Nephron progenitor cell (in vitro differentiated cells): ENCODE measurements around the gene CSRP1.

Experiments used
- DNase-seq: peaks from one replicate; pipeline ENCODE4 v3.0.0; 2021
- H3K27ac Mint-ChIP-seq: 2 replicates; pipeline ENCODE4 v1.8.0; 2021; ENCODE audit warnings: mild to moderate bottlenecking, moderate library complexity, mixed read lengths
- H3K27me3 Mint-ChIP-seq: 2 replicates; pipeline ENCODE4 v1.8.0; 2021; ENCODE audit warnings: mild to moderate bottlenecking, low read depth, mixed read lengths; ENCODE audit not compliant: poor library complexity
- H3K36me3 Mint-ChIP-seq: 2 replicates; pipeline ENCODE4 v1.8.0; 2021; ENCODE audit warnings: low read depth, mixed read lengths
- H3K4me1 Mint-ChIP-seq: 2 replicates; pipeline ENCODE4 v1.8.0; 2021; ENCODE audit warnings: mixed read lengths
- H3K4me3 Mint-ChIP-seq: 2 replicates; pipeline ENCODE4 v1.8.0; 2021; ENCODE audit warnings: mild to moderate bottlenecking, moderate library complexity, mixed read lengths
- H3K9me3 Mint-ChIP-seq: 2 replicates; pipeline ENCODE4 v1.8.0; 2021; ENCODE audit warnings: mild to moderate bottlenecking, moderate library complexity, mixed read lengths
- CTCF ChIP-seq: fragments of 200-600 bp; sonication (generic); IDR thresholded peaks from 2 replicates; pipeline ENCODE4 v1.5.0; 2021; ENCODE audit warnings: antibody characterized with exemption

The CSRP1 gene

DNA sequence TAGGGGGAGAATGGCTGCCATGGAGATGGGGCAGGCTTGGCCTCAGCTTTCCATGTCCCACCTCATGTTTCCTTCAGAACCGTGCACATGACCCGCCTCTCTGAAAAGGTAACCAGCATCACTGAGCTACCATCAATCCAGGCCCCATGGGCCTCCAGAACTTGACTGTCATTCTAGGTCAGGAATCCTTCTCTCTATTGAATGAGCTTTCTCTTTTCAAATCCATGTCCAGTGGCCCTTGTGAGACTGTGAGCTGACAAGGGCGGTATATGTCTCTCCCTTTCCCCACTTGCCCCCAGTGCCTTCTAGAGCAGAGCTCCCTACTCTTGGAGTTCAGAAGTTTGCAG is 4.4 kb downstream of the CSRP1 start:
- Mint-ChIP-seq H3K4me3 (no peak overlapping the region), H3K27ac (peak overlapping the region; percentile 96)
- no peak for TF ChIP-seq CTCF

DNA sequence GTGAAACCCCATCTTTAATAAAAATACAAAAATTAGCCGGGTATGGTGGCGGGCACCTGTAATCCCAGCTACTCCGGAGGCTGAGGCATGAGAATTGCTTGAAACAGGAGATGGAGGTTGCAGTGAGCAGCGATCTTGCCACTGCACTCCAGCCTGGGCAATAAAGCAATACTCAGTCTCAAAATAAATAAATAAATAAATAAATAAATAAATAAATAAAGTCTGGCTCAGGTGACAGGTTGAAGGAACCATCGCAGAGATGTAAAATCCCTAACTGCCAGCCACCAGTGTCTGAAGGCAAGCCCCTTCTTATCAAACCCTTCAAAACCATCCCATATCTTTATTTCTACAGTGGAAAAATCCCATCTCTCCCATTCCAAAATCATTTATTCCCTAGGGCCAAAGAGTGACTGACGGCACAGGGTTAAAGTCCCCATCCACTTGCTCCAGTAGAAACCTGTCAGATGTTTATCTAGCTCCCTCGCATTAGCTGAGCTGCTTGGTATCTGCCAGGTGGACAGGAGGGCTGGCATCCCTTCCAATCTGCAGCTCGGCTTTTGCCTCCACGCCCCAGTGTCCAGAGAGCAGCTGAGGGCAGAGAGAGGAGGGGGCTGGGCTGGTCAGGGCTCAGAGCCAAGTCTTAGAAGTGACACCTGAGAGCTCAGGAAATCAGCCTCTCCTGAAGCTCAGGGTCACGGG is 5.0 kb downstream of the CSRP1 start:
- no peaks in the 10 kb centered on the region for H3K36me3 Mint-ChIP-seq
- no peaks in the 10 kb centered on the region for H3K9me3 Mint-ChIP-seq
- H3K4me1 Mint-ChIP-seq, result peaks cover 84% of the 10 kb centered on the region
- H3K4me3 Mint-ChIP-seq, result peak overlapping the region; percentile 0
- DNase-seq, result peak; percentile 45
- H3K27me3 Mint-ChIP-seq, result peaks cover 11% of the 10 kb centered on the region
- H3K27ac Mint-ChIP-seq, result peak overlapping the region; percentile 24
- no peak for TF ChIP-seq CTCF

More for the DNA sequence above, 4.4 kb downstream of the CSRP1 start:
- Mint-ChIP-seq H3K9me3 (no peaks in the 10 kb centered on the region), H3K4me1 (peaks cover 83% of the 10 kb centered on the region), H3K27me3 (peaks cover 11% of the 10 kb centered on the region), H3K36me3 (no peaks in the 10 kb centered on the region)
- no peak for DNase-seq

DNA sequence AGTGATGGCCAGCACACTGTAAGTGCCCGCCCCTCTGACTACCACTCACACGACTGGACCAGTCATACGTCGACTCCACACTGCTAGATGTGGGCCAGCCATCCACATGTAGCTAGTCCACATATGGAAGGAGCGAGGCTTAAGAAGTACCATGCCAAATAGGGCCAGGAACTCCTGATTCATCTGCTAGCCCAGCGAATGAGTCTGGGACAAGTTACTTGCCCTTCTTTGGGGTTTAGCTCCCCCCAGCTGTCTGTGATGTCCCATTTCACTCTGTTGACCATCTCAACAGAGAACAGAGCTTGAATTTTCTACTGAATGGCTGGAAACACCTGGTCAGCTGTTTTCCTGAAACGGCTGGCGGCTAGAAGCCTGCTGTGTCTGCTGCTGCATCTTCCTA is 5.8 kb downstream of the CSRP1 start:
- Mint-ChIP-seq H3K9me3 (no peaks in the 10 kb centered on the region), H3K4me3 (peak overlapping the region; percentile 8), H3K4me1 (peaks cover 87% of the 10 kb centered on the region), H3K27me3 (peaks cover 8% of the 10 kb centered on the region), H3K27ac (peak overlapping the region; percentile 98), H3K36me3 (no peaks in the 10 kb centered on the region)
- TF ChIP-seq CTCF, result no peak
- DNase-seq, result no peak

DNA sequence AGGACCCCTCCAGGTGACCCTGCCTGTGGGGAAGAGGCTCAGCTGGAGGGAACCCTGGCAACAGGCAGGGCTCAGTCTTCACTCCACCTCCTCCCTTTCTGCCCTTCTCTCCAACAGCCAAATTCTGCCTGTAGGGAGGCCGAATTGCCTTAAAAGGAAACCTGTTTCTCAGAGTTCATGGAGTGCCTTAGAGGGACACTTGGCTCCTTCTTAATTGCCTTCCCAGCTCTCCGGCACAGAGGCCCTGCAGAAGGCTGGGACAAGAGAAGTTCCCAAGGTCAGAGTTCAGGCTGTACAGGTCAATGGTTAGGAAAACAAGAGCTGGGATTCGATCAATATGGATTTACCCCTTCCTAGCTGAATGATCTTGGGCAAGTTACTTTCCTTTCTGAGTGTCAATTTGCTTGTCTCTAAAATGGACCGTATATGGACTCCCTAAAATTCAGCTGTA is 6.2 kb downstream of the CSRP1 start:
- Mint-ChIP-seq H3K27me3 (peaks cover 8% of the 10 kb centered on the region), H3K4me1 (peaks cover 87% of the 10 kb centered on the region), H3K4me3 (peak overlapping the region; percentile 34), H3K36me3 (no peaks in the 10 kb centered on the region), H3K9me3 (no peaks in the 10 kb centered on the region), H3K27ac (peak overlapping the region; percentile 98)
- no peak for DNase-seq
- no peak for TF ChIP-seq CTCF

DNA sequence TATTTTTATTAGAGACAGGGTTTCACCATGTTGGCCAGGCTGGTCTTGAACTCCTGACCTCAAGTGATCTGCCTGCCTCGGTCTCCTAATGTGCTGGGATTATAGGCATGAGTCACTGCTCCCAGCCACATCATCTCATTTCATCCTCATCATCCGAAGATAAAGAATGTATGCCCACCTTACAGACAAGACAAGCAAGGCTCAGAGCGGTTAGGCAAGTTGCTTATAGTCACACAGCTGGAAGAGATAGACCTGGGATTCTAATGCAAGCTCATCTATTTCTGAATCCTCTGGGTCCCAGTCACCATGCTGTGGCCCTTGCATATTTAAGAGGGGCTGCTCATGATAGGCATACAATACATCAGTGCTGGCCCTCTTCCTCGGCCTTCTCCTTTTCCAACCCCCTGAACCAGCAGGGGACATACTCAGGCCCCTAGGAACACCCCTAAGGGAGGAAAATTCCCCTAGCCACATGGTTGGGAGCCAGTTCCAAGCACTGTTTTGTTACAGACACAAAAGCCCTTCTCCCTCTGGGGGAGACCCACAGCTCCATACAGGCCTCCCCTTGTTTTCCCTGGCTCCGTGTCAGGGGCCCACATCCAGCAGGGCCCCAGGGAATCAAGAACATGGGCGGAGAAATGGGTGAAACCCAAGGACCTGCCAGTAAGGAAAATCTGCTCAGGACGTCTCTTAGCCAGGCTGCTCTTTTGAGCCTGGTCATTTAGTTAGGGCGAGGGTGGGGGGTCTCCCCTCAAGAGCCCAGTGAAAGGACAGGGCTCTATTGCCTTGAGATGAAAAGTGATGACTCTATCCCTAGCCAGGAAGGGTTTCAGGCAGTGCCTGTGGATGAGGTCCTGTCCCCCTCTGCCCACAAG is 6.9 kb downstream of the CSRP1 start:
- Mint-ChIP-seq H3K36me3 (no peaks in the 10 kb centered on the region), H3K4me1 (peaks cover 86% of the 10 kb centered on the region), H3K27me3 (peaks cover 8% of the 10 kb centered on the region), H3K9me3 (no peaks in the 10 kb centered on the region), H3K27ac (peak overlapping the region; percentile 98), H3K4me3 (peak overlapping the region; percentile 34)
- DNase-seq, result no peak
- no peak for TF ChIP-seq CTCF
